Activated naive CD4-positive, alpha-beta T cell treated with anti-CD3 and anti-CD28 coated beads, Interleukin-2, amount 50 U/mL, for 16 hours (primary cell): ENCODE data around the gene HGFAC.

Source experiments
- DNase-seq: peaks from one replicate; pipeline ENCODE4 v3.0.0-alpha.2; 2020

Gene HGFAC

GRCh38 chr4:3476936-3477749, 35.4 kb downstream of the HGFAC start:
- DNase-seq: no peak

GRCh38 chr4:3477750-3478430, 36.1 kb downstream of the HGFAC start:
- DNase-seq: no peak

DNA sequence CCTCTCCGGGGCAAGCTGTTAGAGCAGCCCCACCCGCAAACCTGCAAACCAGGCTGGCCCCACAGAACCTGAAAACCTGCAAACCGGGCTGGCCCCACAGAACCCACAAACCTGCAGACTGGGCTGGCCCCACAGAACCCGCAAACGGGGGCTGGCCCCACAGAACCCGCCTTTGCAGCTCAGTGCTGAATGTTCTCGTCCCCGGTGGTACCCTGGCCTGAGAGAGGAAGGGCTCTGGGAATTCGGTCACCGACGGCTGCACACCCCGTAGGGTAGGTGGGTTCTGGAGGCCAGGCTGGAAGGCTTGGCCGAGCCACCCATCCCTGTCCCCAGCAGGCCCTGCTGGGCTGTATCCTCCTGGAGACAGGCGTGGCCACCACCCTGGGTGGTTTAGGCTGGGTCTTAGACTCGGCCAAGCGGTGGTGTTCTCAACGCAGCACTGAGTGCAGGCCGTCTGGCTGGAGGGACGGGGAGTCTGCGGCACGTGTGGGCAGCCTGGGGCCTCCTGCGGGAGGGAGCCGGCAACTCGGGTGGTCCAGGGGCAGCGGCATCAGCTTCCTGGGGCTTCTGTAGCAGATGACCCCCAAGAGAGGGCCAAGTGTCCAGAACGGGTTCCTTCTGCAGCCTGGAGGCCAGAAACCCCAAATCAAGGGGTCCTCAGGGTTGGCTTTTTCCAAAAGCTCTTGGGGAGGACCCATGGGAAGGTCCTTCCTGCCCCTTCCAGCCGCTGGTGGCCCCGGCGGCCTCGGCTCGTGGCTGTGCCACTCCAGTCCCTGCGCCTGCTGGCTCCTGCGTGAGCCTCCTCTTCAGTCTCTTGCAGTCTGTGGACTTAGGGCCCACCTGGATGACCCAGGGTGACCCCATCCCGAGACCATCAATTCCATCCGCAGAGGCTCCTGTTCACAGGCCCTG, 36.9 kb downstream of the HGFAC start:
- DNase-seq: no peak

DNA sequence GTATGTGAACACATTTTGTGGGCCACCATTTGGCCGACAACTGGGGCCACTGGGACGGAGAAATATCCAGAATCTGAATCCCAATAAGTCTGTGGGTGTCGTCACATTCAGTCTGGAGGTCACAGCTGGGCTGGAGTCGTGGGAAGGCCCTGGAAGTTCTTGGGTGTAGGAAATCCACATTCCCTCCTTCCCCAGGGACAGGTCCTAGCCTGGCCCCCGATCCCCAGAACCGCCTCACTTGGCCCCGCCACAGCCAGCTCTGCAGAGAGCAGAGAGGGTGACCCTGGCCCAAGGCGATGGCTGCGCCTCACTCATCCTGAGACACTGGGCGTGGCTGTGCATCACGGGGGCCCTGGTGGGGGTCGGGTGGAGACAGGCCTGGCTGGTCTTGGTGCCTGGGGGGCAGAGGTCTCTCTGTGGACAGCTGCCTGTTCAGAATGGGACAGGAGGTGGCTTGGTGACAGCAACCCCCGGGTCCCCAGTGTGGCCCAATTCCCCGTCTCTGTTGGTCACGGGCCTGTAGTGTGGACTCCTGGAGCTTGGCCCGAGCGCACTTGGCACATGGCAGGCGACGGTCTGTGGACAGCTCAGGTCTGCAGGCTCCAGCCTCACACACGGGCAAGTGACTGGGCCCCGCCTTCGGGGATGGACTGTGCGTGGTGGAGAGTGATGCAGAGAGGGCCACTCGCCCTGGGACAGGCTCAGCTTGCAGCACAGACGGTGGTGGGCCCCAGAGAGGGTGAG, 37.8 kb downstream of the HGFAC start:
- DNase-seq: no peak

GRCh38 chr4:3480528-3481112, 38.9 kb downstream of the HGFAC start:
- peak; percentile 74 for DNase-seq

DNA sequence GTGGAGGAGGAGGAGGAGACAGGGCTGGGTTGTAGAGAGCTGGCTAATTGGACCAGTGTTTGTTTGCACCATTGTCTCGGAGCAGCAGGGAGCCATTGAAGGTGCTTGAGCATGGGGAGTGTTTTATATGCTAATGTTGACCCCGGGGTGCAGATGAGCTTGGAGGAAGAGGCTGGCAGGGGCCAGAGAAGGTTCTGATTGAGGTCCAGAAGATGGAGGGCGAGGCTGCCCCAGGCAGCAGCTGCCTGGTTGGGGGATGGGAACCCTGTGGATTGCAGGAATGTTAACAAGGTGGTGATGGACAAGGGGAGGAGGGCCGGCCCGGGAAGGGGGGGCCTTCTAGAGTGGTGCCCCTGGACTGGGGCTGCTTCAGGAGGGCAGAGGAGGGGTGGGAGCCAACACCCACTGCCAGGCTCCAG, 39.4 kb downstream of the HGFAC start:
- no peak for DNase-seq

GRCh38 chr4:3481783-3482393, 40.1 kb downstream of the HGFAC start:
- no peak for DNase-seq

DNA sequence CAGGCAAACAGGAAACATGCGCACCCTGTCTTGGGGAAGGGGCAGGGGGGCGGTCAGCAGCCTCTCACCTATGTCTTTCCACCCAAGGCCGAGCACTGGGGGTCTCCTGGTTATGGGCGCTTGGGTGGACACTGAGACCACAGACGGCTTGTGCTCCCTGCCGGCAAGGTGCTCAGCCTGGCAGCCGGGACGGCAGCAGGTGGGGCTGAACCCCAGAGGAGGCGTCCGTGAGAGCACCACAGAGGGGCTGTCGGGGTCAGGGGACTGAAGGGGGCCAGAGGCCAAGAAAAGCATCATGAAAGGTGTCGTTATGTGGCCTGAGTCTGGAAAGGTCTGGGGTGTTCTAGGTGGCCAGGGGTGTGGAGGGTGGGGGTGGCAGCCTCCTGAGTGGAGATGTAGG, 40.9 kb downstream of the HGFAC start:
- no peak for DNase-seq

DNA sequence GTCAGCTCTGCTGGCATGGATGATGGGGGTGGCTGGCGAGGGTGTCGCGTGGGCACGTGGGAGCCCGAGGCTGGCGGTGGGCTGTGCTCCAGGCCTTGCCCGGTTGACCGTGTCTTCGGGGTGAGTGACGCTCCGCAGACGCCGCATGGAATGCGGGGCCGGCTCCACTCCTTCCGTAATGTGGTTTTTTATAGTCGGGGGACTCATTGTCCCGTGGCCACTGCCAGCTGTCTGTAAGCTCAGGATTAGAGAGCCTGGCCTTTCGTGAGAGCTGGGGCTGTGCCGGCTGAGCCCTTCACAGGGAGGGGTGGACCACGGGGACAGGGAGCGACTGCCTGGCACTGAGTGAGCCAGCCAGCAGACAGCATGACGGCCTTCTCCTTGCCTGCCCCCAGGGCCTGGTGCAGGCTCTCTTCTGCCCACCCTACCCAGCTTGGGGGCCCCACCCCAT, 41.7 kb downstream of the HGFAC start:
- DNase-seq: no peak

DNA sequence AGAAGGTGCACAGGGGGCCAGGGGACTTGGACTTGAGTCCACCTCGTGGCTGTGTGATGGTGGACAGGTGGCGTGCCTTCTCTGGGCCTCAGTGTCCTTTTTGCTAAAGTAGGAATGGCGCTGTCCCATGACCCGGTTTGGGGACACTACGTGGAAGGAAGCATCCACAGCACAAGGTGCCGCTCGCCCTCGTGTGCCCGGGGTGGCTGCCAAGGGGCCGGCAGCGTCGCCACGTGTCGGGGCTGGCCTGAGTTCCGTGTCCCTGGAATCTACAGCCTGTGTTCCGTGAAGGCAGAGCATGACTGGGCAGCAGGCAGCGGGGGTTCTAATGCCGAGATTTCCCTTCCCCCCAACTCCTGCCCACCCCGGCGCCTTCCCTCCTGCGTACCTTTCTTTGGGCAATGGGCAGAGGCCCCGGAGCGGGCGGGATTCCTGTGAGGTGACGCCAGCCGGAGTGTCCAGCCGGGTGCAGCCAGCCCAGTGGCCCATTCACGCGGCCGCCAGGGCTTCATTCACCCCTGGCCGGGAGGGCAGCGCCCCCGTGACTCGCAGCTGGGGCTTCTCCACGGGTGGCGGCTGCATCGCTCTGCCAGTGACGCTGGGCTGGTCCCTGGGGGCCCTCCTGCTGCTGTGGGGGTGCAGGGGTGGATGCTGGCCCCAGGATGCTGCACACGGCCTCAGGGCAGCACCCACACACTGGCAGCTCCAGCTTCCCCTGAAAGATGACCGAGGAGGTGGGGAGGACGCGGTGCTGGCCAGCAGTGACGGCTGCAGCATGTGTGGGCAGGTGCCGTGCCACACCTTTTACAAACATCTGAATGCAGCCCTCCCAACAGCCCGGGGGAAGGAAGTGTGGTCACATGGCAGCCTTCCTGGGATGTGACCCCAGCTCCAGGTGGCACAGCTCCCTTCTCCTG, 42.5 kb downstream of the HGFAC start:
- no peak for DNase-seq

DNA sequence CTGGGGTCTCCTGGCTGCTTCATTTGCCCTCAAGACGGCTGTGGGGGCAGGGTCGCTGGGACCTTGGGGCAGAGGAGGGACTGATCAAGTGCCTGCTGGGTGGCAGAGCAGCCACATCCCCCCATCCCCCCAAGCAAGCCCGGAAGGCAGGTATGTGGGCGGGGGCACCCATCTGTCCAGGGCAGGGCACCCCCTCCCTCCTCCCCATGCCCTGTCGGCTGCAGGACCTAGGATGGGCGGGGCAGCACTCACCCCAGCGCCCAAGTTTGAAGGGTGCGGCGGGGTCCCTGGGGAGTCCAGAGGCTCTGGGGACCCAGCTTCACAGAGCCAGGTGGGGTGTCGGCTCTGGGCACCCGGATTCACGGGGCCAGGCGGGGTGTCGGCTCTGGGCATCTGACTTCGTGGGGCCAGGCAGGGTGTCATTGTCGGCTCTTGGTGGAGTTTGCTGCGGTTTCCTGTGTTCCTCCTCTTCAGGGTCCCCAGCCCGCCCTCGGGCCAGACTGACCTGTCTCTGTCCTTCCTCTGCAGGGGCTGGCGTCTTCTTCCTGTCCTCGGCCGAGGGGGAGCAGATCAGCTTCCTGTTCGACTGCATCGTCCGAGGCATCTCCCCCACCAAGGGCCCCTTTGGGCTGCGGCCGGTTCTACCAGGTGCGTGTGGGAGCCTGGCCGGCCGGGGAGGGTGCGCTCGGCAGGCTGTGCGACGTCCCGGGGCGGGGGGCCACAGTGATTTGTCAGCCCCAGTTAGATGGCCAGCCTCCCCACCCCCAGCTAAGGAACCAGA, 43.4 kb downstream of the HGFAC start:
- no peak for DNase-seq

DNA sequence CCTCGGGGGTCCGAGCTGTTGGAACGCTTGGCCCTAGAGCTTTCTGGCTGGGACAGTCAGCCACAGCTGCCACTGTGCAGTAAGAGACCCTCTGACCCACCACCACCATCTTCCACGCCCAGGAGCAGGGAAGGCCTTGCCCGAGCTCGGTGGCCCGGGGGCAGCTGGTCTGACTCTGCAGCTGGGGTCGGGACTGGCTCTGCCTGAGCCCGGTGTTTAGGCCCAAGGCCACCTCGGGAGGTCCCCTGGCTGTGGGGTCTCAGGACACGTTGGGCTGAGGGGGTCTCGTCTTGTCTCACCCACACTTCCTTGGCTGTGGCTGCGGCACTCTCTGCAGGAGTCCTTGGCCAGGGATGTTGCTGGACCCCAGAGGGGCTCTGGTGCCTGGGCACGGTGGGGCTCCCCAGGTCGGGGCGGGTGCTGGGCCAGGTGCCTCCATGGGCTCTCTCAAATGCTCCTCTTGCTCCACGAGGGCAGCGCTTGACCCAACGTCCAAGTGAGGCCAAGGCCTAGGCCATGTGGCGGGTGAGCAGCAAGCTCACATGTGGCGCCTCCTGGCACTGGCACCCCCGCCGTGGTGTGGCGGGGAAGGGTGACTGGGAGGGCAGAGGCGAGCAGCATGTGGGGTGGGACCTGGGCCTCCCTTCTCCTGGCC, 44.2 kb downstream of the HGFAC start:
- no peak for DNase-seq

GRCh38 chr4:3486541-3487540, 45.1 kb downstream of the HGFAC start:
- no peak for DNase-seq

GRCh38 chr4:3487861-3488260, 46.1 kb downstream of the HGFAC start:
- no peak for DNase-seq

GRCh38 chr4:3488820-3489219, 47.1 kb downstream of the HGFAC start:
- DNase-seq: no peak

- no peak for DNase-seq
These were observed 47.7 kb downstream of the HGFAC start for GRCh38 chr4:3489451-3489962.

- DNase-seq: no peak
These were observed 50.1 kb downstream of the HGFAC start for GRCh38 chr4:3491681-3492405.
